ENCODE measurements around the gene CAMK1D. TPM values are rescaled to one million over a fixed set of nuclear protein-coding genes. Genes with fewer than 3 reads are reported as not detected.

CAMK1D gene
- total and polyA plus RNA-seq, 8 donors = 4.4 to 10.8 (median 4.8) TPM

DNA sequence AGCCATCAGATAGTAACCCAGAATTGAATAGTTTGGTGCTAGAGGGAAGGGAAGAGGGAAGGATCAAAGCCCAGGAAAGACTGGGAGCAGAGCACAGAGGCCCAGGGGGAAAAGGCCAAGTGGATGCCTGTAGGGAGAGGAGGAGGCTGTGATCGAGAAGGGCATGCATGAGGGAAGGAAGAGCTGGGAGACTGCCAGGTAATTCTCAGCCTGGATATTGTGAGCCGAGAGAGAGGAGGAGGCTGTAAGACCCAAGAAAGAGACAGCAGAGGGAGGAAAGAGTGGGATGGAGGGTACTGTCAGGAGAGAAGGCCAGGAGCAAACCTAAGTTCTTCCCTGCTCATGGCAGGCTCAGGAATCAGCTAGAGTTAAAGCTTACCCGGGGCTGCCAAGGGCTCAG, 474.0 kb downstream of the CAMK1D start:
- Histone ChIP-seq H3K27me3 (no peaks in the 10 kb centered on the region), H3K4me3 (no peak overlapping the region), H3K4me1 (no peaks in the 10 kb centered on the region), H3K36me3 (peaks cover 0 to 5% of the 10 kb centered on the region in 2 donors), H3K27ac (no peak overlapping the region), H3K9me3 (no peaks in the 10 kb centered on the region)
- intact Hi-C loops (cut with DNase I) = no loop called here
- TF ChIP-seq, protein P1, sequence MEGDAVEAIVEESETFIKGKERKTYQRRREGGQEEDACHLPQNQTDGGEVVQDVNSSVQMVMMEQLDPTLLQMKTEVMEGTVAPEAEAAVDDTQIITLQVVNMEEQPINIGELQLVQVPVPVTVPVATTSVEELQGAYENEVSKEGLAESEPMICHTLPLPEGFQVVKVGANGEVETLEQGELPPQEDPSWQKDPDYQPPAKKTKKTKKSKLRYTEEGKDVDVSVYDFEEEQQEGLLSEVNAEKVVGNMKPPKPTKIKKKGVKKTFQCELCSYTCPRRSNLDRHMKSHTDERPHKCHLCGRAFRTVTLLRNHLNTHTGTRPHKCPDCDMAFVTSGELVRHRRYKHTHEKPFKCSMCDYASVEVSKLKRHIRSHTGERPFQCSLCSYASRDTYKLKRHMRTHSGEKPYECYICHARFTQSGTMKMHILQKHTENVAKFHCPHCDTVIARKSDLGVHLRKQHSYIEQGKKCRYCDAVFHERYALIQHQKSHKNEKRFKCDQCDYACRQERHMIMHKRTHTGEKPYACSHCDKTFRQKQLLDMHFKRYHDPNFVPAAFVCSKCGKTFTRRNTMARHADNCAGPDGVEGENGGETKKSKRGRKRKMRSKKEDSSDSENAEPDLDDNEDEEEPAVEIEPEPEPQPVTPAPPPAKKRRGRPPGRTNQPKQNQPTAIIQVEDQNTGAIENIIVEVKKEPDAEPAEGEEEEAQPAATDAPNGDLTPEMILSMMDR (IDR thresholded peaks at IDR 0.05) = no peak
- ATAC-seq = no peak
- no peak for DNase-seq

DNA sequence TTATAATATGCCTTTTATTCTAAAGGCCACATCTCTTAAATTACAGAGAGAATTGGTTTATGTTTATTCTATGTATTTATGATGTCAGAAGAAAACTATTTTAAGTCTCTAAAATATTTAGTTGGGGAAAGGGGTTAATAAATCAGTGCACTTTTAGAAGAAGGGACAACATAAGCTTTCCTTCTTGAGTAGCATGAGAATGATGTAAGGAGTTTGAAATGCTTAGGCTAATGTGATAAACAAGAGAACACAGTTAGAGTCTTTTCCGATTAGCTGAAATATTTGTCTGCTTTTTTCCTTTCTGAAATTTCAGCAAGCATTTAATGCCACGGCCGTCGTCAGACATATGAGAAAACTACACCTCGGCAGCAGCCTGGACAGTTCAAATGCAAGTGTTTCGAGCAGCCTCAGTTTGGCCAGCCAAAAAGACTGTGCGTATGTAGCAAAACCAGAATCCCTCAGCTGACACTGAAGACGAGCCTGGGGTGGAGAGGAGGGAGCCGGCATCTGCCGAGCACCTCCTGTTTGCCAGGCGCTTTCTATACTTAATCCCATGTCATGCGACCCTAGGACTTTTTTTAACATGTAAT, 476.0 kb downstream of the CAMK1D start:
- Histone ChIP-seq H3K9me3 (no peaks in the 10 kb centered on the region), H3K4me1 (no peaks in the 10 kb centered on the region), H3K36me3 (peaks cover 0 to 5% of the 10 kb centered on the region in 2 donors), H3K27ac (no peak overlapping the region), H3K27me3 (no peaks in the 10 kb centered on the region), H3K4me3 (no peak overlapping the region)
- TF ChIP-seq, protein P1 (IDR thresholded peaks at IDR 0.05) = no peak
- intact Hi-C loops (cut with DNase I) = no loop called here
- ATAC-seq = no peak
- no peak for DNase-seq

DNA sequence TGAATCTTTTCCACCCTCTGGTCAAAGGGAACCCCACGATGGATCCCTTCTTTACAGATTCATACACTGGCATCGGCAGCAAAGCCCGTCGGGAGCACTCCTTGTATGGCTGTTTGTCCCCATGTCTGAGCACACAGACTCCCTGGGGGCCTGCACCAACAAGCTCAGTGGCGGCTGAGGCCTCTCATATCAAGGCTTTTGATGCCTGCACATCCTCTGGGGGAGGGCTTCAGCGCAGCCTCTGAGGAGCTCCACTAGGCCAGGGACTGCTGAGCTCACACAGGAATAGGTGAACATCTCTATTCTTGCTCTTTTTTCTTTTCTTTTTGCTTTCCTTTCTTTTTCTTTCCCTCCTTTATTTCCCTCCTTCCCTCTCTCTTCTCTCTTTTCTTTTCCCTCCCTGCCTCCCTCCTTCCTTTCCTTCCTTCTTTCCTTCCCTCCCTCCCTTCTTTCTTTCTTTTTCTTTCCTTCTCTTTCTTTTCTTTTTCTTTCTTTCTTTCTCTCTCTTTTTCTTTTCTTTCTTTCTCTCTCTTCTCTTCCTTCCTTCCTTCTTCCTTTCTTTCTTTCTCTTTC, 477.5 kb downstream of the CAMK1D start:
- Histone ChIP-seq H3K9me3 (no peaks in the 10 kb centered on the region), H3K27me3 (no peaks in the 10 kb centered on the region), H3K27ac (no peak overlapping the region), H3K4me1 (no peaks in the 10 kb centered on the region), H3K4me3 (no peak overlapping the region), H3K36me3 (peaks cover 0 to 5% of the 10 kb centered on the region in 2 donors)
- intact Hi-C loops (cut with DNase I) = no loop called here
- TF ChIP-seq, protein P1 (IDR thresholded peaks at IDR 0.05) = no peak
- DNase-seq = no peak
- no peak for ATAC-seq

DNA sequence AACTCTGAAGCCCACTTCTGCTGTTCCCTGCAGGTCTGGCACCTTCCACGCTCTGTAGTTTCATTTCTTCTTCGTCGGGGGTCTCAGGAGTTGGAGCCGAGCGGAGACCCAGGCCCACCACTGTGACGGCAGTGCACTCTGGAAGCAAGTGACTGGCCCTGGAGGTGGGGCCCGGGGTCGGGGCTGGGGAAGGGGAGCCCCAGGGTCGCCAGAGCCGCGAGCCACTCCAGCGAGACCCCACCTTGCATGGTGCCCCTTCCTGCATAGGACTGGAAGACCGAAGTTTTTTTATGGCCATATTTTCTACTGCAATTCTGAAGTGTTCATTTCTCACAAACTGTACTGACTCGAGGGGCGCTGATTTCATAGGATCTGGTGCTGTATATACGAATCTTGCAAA, 479.4 kb downstream of the CAMK1D start:
- H3K4me1 ChIP-seq = no peaks in the 10 kb centered on the region
- TF ChIP-seq, protein P1 (IDR thresholded peaks at IDR 0.05) = no peak
- ATAC-seq = no peak
- no peak for DNase-seq
- H3K27me3 ChIP-seq = no peaks in the 10 kb centered on the region
- H3K36me3 ChIP-seq = peaks cover 0 to 5% of the 10 kb centered on the region in 2 donors
- no peaks in the 10 kb centered on the region for H3K9me3 ChIP-seq
- H3K27ac ChIP-seq = no peak overlapping the region
- intact Hi-C loops (cut with DNase I) = no loop called here
- H3K4me3 ChIP-seq = no peak overlapping the region

DNA sequence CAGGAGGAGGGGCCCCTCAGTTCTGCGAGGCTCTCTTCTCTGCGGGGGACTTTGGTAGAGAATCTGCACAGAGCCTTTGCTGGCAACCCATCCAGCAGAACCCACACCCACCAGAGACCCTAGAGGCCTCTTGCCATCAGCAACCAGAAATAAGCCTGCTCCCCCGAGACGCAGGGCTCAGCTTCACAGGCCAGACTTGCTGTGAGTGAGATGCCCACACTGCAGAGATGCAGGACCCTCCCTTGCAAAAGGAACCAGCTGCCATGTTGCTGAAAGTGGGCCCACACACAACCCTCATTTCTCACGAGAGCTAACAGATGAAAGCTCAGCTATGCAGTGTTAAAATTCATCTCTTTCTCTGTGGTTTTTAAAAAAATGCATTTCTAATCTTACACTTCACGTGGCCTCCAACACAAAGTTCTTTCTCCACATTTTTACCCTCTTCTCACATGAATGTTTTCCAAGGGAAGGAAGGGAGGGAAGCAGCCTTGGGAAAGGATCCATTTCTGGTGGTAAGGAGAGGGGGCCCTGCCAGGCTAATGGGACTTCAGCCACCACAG, 480.6 kb downstream of the CAMK1D start:
- Histone ChIP-seq H3K36me3 (peaks cover 0 to 5% of the 10 kb centered on the region in 2 donors), H3K4me3 (no peak overlapping the region), H3K27me3 (no peaks in the 10 kb centered on the region), H3K4me1 (no peaks in the 10 kb centered on the region), H3K27ac (no peak overlapping the region), H3K9me3 (no peaks in the 10 kb centered on the region)
- TF ChIP-seq, protein P1 (IDR thresholded peaks at IDR 0.05) = no peak
- no peak for ATAC-seq
- DNase-seq = peak in 1 of 4 donors; percentile 4
- intact Hi-C loops (cut with DNase I) = no loop called here

Data from left lung (tissue), 10 donors.